ENCODE measurements around the gene MAMLD1. TPM values are rescaled to one million over a fixed set of nuclear protein-coding genes. Genes with fewer than 3 reads are reported as not detected.
A peak's percentile ranks its signal among the peaks of the same experiment; 100 is the strongest.

Gene MAMLD1
- total and polyA plus RNA-seq, 4 donors, result 0.59 to 1.1 (median 0.76) TPM

- Histone ChIP-seq H3K36me3 (ENCODE audit: control insufficient read depth in 4 of 4, insufficient read depth in 3 of 4, low read depth in 1 of 4, low read length in 3 of 4) (no peaks in the 10 kb centered on the region), H3K27me3 (ENCODE audit: control insufficient read depth in 4 of 4, insufficient read depth in 4 of 4, low read length in 3 of 4) (no peaks in the 10 kb centered on the region), H3K4me3 (ENCODE audit: low read depth in 1 of 3, low read length in 3 of 3) (peak overlapping the region; percentile 28 to 68 (median 61)), H3K9me3 (ENCODE audit: control insufficient read depth in 4 of 4, low read length in 3 of 4) (no peaks in the 10 kb centered on the region), H3K27ac (ENCODE audit: low read depth in 1 of 2, low read length in 2 of 2) (no peak overlapping the region), H3K9ac (ENCODE audit: low read depth in 1 of 2, low read length in 2 of 2) (peak overlapping the region in 1 of 2 donors; percentile 10), H3K4me1 (ENCODE audit: control insufficient read depth in 4 of 4, insufficient read depth in 4 of 4, low read length in 3 of 4) (peaks cover 5 to 29% (median 18%) of the 10 kb centered on the region in 4 donors)
- peak in 1 of 2 donors; percentile 53 for TF ChIP-seq EGR1 (IDR thresholded peaks at IDR 0.05; ENCODE audit: low read depth in 2 of 2)
- TF ChIP-seq HNF4A (conservative IDR thresholded peaks at IDR 0.05), result peak in 1 of 2 donors; percentile 26
- no peak for TF ChIP-seq REST (IDR thresholded peaks at IDR 0.05)
- no peak for TF ChIP-seq GABPA (IDR thresholded peaks at IDR 0.05 in 1 of 2, conservative IDR thresholded peaks at IDR 0.05 in 1 of 2)
- TF ChIP-seq, protein P1, sequence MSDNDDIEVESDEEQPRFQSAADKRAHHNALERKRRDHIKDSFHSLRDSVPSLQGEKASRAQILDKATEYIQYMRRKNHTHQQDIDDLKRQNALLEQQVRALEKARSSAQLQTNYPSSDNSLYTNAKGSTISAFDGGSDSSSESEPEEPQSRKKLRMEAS (IDR thresholded peaks at IDR 0.05), result no peak
- TF ChIP-seq JUND (IDR thresholded peaks at IDR 0.05), result no peak
- TF ChIP-seq, protein P2, sequence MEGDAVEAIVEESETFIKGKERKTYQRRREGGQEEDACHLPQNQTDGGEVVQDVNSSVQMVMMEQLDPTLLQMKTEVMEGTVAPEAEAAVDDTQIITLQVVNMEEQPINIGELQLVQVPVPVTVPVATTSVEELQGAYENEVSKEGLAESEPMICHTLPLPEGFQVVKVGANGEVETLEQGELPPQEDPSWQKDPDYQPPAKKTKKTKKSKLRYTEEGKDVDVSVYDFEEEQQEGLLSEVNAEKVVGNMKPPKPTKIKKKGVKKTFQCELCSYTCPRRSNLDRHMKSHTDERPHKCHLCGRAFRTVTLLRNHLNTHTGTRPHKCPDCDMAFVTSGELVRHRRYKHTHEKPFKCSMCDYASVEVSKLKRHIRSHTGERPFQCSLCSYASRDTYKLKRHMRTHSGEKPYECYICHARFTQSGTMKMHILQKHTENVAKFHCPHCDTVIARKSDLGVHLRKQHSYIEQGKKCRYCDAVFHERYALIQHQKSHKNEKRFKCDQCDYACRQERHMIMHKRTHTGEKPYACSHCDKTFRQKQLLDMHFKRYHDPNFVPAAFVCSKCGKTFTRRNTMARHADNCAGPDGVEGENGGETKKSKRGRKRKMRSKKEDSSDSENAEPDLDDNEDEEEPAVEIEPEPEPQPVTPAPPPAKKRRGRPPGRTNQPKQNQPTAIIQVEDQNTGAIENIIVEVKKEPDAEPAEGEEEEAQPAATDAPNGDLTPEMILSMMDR (IDR thresholded peaks at IDR 0.05; ENCODE audit: low read depth, low read length, missing input control), result no peak
- 1% methylated on average over 37 of the region's 37 CpGs for WGBS
- no peak for DNase-seq (ENCODE audit: low spot score)
Measured at GRCh38 chrX:150361777-150362351, 1.3 kb upstream of the MAMLD1 start.

- TF ChIP-seq RAD21 (IDR thresholded peaks at IDR 0.05) (peak in 1 of 2 donors; percentile 39), HNF4G (IDR thresholded peaks at IDR 0.05) (no peak)
- Histone ChIP-seq H3K27ac (ENCODE audit: low read depth in 1 of 2, low read length in 2 of 2) (peak overlapping the region; percentile 64 to 82), H3K9me3 (ENCODE audit: control insufficient read depth in 4 of 4, low read length in 3 of 4) (no peaks in the 10 kb centered on the region), H3K4me3 (ENCODE audit: low read depth in 1 of 3, low read length in 3 of 3) (peak overlapping the region; percentile 23 to 68 (median 61)), H3K27me3 (ENCODE audit: control insufficient read depth in 4 of 4, insufficient read depth in 4 of 4, low read length in 3 of 4) (no peaks in the 10 kb centered on the region), H3K9ac (ENCODE audit: low read depth in 1 of 2, low read length in 2 of 2) (no peak overlapping the region), H3K36me3 (ENCODE audit: control insufficient read depth in 4 of 4, insufficient read depth in 3 of 4, low read depth in 1 of 4, low read length in 3 of 4) (no peaks in the 10 kb centered on the region), H3K4me1 (ENCODE audit: control insufficient read depth in 4 of 4, insufficient read depth in 4 of 4, low read length in 3 of 4) (peaks cover 5 to 29% (median 18%) of the 10 kb centered on the region in 4 donors)
- under 1% methylated on average over 67 of the region's 67 CpGs for WGBS
- DNase-seq (ENCODE audit: low spot score), result peak; percentile 36
Measured at GRCh38 chrX:150363561-150364346, 637 bp downstream of the MAMLD1 start.
